MCF 10A (cell line): ENCODE results near the gene LRRC74A. TPM values are rescaled to one million over a fixed set of nuclear protein-coding genes. Genes with fewer than 3 reads are reported as not detected.
"Not testable (repeated sequence)": the region's sequence is repeated elsewhere in the genome, so short reads cannot be mapped to it uniquely, and the experiment has no call there.

Source experiments
- BruUV-seq: library from RNA; stranded (reverse); fragments of 400-500 nt; replicated peaks from 2 replicates; lab custom pipeline; 2021; lab: Mats Ljungman, UMichigan
- CTCF ChIA-PET: fragments of 300-600 bp; sonication (Branson Sonifier 250); formaldehyde crosslinking; extraction: SDS; loops from one replicate; lab custom pipeline; 2021; ENCODE audit warnings: antibody characterized with exemption, inconsistent platforms; lab: Yijun Ruan, JAX
- POLR2A ChIA-PET: fragments of 300-600, 350-650 bp; sonication (Branson Sonifier 250); formaldehyde crosslinking; extraction: SDS; loops from one replicate; lab custom pipeline; 2020; ENCODE audit warnings: antibody characterized with exemption, inconsistent platforms; lab: Yijun Ruan, JAX
- DNase-seq: peaks from one replicate; pipeline ENCODE4 v3.0.0-alpha.2; 2018; ENCODE audit not compliant: unreplicated experiment
- H3K27ac Mint-ChIP-seq: one replicate; pipeline ENCODE4 v1.8.0; 2022; ENCODE audit warnings: mild to moderate bottlenecking, low read depth, mixed read lengths; ENCODE audit not compliant: unreplicated experiment
- H3K27me3 Mint-ChIP-seq: one replicate; pipeline ENCODE4 v1.8.0; 2022; ENCODE audit warnings: mixed read lengths; ENCODE audit not compliant: insufficient read depth, unreplicated experiment
- H3K36me3 Mint-ChIP-seq: one replicate; pipeline ENCODE4 v1.8.0; 2022; ENCODE audit warnings: mild to moderate bottlenecking, moderate library complexity, mixed read lengths; ENCODE audit not compliant: insufficient read depth, unreplicated experiment
- H3K4me1 Mint-ChIP-seq: one replicate; pipeline ENCODE4 v1.8.0; 2022; ENCODE audit warnings: mixed read lengths; ENCODE audit not compliant: insufficient read depth, unreplicated experiment
- H3K4me3 Mint-ChIP-seq: one replicate; pipeline ENCODE4 v1.8.0; 2022; ENCODE audit warnings: mild to moderate bottlenecking, moderate library complexity, mixed read lengths; ENCODE audit not compliant: unreplicated experiment
- H3K9me3 Mint-ChIP-seq: one replicate; pipeline ENCODE4 v1.8.0; 2022; ENCODE audit warnings: mixed read lengths; ENCODE audit not compliant: unreplicated experiment
- CTCF ChIP-seq: fragments of 200-600 bp; IDR thresholded peaks from one replicate; pipeline ENCODE4 v1.8.0; 2022; ENCODE audit warnings: antibody characterized with exemption, mild to moderate bottlenecking; ENCODE audit not compliant: unreplicated experiment
- intact Hi-C: fragments of 100-400 bp; cut with micrococcal nuclease; formaldehyde crosslinking; loops from 2 replicates; pipeline ENCODE4 v1.14.1; 2022
- total RNA-seq: library from RNA; stranded (reverse); gene quantifications from 2 replicates; pipeline ENCODE4 v1.2.3, GENCODE V29; 2022

The LRRC74A gene
- total RNA-seq, 1 experiment from 2014 or later = not detected

- Mint-ChIP-seq H3K36me3 (no peaks in the 10 kb centered on the region), H3K27me3 (no peaks in the 10 kb centered on the region), H3K4me3 (no peak overlapping the region), H3K27ac (no peak overlapping the region), H3K4me1 (peaks cover 12% of the 10 kb centered on the region), H3K9me3 (no peaks in the 10 kb centered on the region)
- peak; percentile 45 for DNase-seq
- intact Hi-C loops = no loop called here
- ChIA-PET CTCF (interaction anchor here (13.5 to 14.1 kb wide), 2 partner anchors 32 to 157 kb away, joined by 186 to 496 read pairs; no protein-coding TSS in a partner anchor), POLR2A (interaction anchor here (1.4 kb wide), 1 partner anchor 9 kb away, joined by 4 read pairs; no protein-coding TSS in a partner anchor)
- BruUV-seq = no TSS peak
- TF ChIP-seq CTCF = no peak
These were observed 83.1 kb downstream of the LRRC74A start for GRCh38 chr14:76909266-76909665.

DNA sequence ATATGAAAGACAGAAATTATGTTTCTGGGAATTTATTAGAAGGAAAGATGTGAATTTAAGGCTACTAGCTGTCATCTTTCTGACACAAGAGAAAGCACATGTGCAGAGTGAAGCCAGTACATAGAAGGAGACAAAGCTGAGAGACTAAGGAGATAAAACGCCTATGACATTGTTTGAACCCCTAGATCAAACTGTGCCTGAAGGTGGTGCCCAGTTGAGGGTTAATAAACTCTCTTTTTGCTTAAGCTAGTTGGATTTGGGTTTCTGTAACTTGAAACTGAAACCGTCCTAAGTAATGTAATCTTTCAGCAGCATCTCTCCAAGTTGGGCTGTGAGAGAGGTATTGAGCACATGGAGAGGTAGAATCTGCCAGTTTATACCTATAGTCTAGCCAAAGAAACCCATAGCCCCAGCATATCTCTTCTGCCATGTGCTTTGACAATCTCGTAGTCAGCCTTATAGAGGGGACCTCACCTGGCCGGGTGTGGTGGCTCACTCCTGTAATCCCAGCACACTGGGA, 84.2 kb downstream of the LRRC74A start:
- no peaks in the 10 kb centered on the region for H3K27me3 Mint-ChIP-seq
- H3K4me3 Mint-ChIP-seq = no peak overlapping the region
- DNase-seq = no peak
- no peaks in the 10 kb centered on the region for H3K9me3 Mint-ChIP-seq
- peaks cover 6% of the 10 kb centered on the region for H3K4me1 Mint-ChIP-seq
- H3K27ac Mint-ChIP-seq = no peak overlapping the region
- intact Hi-C loops = no loop called here
- no TSS peak for BruUV-seq
- ChIA-PET POLR2A (interaction anchor here (0.5 to 1.2 kb wide), 3 partner anchors 48 to 136 kb away, joined by 3 to 5 read pairs (median 3); no protein-coding TSS in a partner anchor), CTCF (interaction anchor here (0.5 to 14.1 kb wide), 10 partner anchors 33 to 291 kb away, joined by 3 to 496 read pairs (median 4); no protein-coding TSS in a partner anchor)
- peaks cover 8% of the 10 kb centered on the region for H3K36me3 Mint-ChIP-seq
- no peak for TF ChIP-seq CTCF

DNA sequence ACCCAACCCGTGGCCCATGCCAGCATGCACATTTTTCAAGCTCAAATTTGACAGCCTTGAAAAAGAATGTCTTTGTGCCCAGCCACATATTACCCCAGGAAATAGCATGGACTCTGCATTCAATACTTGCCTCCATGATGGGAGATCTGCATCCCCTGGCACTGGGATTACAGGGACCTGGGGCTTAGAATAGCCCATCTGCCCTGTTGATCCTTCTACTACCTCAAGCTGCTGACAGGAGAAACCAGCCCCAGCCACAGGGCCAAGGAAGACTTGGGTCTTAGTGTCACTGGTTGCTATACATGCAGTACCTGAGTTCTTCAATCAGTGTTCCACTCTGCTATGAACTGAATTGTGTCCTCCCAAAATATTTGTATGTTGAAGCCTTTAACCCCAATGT, 85.3 kb downstream of the LRRC74A start:
- BruUV-seq = no TSS peak
- intact Hi-C loops = no loop called here
- Mint-ChIP-seq H3K27me3 (no peaks in the 10 kb centered on the region), H3K4me3 (no peak overlapping the region), H3K27ac (no peak overlapping the region), H3K4me1 (peaks cover 6% of the 10 kb centered on the region), H3K9me3 (no peaks in the 10 kb centered on the region), H3K36me3 (peaks cover 8% of the 10 kb centered on the region)
- no peak for DNase-seq
- TF ChIP-seq CTCF = no peak
- ChIA-PET CTCF (interaction anchor here (0.7 to 14.1 kb wide), 8 partner anchors 9 to 184 kb away, joined by 3 to 496 read pairs (median 32); no protein-coding TSS in a partner anchor), POLR2A (no interaction called here)

- CTCF ChIA-PET = interaction anchor here (0.6 to 14.1 kb wide), 17 partner anchors 12 to 179 kb away, joined by 3 to 496 read pairs (median 12); partner anchors contain the start of gene IRF2BPL
- BruUV-seq, H3K27ac Mint-ChIP-seq, H3K36me3 Mint-ChIP-seq, intact Hi-C loops, H3K9me3 Mint-ChIP-seq, DNase-seq, H3K27me3 Mint-ChIP-seq, H3K4me3 Mint-ChIP-seq: not testable (repeated sequence)
- H3K4me1 Mint-ChIP-seq = peaks cover 32% of the 10 kb centered on the region
- POLR2A ChIA-PET = interaction anchor here (0.8 to 5.7 kb wide), 2 partner anchors 129 to 156 kb away, joined by 3 to 180 read pairs; no protein-coding TSS in a partner anchor
These were observed 88.4 kb downstream of the LRRC74A start for GRCh38 chr14:76914533-76915081.
